ENCODE data around the gene RGMA. TPM values are rescaled to one million over a fixed set of nuclear protein-coding genes. Genes with fewer than 3 reads are reported as not detected.

The RGMA gene
- total and polyA plus RNA-seq, 2 donors (not counting 1 experiment from before 2014, with no cell fraction given) = 0.27 to 1.5 TPM

DNA sequence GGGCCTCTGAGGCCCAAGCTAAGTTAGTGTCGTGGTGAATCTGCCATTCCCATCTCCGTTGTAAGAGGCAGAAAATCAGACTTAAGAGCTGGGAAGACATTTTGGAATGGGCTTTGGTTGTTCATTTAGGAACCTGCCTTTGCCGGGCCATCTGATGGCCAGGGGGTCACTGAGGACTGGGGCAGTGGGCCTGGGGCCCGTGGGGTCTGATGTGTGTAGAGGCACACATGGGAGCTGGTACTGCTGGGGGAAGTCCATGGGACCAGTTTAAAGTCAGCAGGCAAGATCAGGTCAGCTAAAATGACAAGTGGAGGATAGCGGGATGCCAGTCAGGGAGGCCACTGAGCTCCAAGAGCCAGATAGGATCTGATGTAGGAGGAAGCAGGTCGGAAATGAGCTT lies 38.3 kb upstream of the RGMA start:
- no peak overlapping the region for H3K9ac ChIP-seq (ENCODE audit: insufficient read depth, low read length)
- H3K36me3 ChIP-seq (ENCODE audit: control insufficient read depth, insufficient read depth, low read length) = no peaks in the 10 kb centered on the region
- H4K20me1 ChIP-seq (ENCODE audit: control insufficient read depth, extremely low read depth, insufficient read depth, low read length) = no peaks in the 10 kb centered on the region
- H3K9me3 ChIP-seq (ENCODE audit: control insufficient read depth, insufficient read depth, low read depth, low read length) = no peaks in the 10 kb centered on the region
- H3K27ac ChIP-seq (ENCODE audit: insufficient read depth, low read length) = no peak overlapping the region
- TF ChIP-seq EZH2 (IDR thresholded peaks at IDR 0.05; ENCODE audit: low read length, missing control alignments) = no peak
- TF ChIP-seq, protein P1, sequence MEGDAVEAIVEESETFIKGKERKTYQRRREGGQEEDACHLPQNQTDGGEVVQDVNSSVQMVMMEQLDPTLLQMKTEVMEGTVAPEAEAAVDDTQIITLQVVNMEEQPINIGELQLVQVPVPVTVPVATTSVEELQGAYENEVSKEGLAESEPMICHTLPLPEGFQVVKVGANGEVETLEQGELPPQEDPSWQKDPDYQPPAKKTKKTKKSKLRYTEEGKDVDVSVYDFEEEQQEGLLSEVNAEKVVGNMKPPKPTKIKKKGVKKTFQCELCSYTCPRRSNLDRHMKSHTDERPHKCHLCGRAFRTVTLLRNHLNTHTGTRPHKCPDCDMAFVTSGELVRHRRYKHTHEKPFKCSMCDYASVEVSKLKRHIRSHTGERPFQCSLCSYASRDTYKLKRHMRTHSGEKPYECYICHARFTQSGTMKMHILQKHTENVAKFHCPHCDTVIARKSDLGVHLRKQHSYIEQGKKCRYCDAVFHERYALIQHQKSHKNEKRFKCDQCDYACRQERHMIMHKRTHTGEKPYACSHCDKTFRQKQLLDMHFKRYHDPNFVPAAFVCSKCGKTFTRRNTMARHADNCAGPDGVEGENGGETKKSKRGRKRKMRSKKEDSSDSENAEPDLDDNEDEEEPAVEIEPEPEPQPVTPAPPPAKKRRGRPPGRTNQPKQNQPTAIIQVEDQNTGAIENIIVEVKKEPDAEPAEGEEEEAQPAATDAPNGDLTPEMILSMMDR (conservative IDR thresholded peaks at IDR 0.05 in 1 of 2, IDR thresholded peaks at IDR 0.05 in 1 of 2; ENCODE audit: low read depth in 1 of 2, low read length in 2 of 2) = no peak
- H3K4me1 ChIP-seq (ENCODE audit: control insufficient read depth, extremely low read depth, insufficient read depth, low read length) = no peaks in the 10 kb centered on the region
- H3K79me2 ChIP-seq (ENCODE audit: control insufficient read depth, insufficient read depth, low read length) = no peaks in the 10 kb centered on the region
- H3K4me3 ChIP-seq (replicated peaks in 1 of 4; ENCODE audit: control extremely low read depth in 1 of 4, insufficient read depth in 1 of 4, low read depth in 3 of 4, low read length in 4 of 4) = no peak overlapping the region
- DNase-seq (ENCODE audit: low read depth in 2 of 2) = no peak
- H3K27me3 ChIP-seq (ENCODE audit: control insufficient read depth, insufficient read depth, low read length) = no peaks in the 10 kb centered on the region
- H3K4me2 ChIP-seq (ENCODE audit: extremely low read depth, insufficient read depth, low read length) = no peak overlapping the region
- H2AFZ ChIP-seq (ENCODE audit: low read length) = no peak overlapping the region

- Histone ChIP-seq H3K4me3 (replicated peaks in 1 of 4; ENCODE audit: control extremely low read depth in 1 of 4, insufficient read depth in 1 of 4, low read depth in 3 of 4, low read length in 4 of 4) (no peak overlapping the region), H3K9ac (ENCODE audit: insufficient read depth, low read length) (no peak overlapping the region), H3K4me1 (ENCODE audit: control insufficient read depth, extremely low read depth, insufficient read depth, low read length) (no peaks in the 10 kb centered on the region), H3K27me3 (ENCODE audit: control insufficient read depth, insufficient read depth, low read length) (no peaks in the 10 kb centered on the region), H3K36me3 (ENCODE audit: control insufficient read depth, insufficient read depth, low read length) (no peaks in the 10 kb centered on the region), H3K79me2 (ENCODE audit: control insufficient read depth, insufficient read depth, low read length) (no peaks in the 10 kb centered on the region), H3K4me2 (ENCODE audit: extremely low read depth, insufficient read depth, low read length) (no peak overlapping the region), H3K9me3 (ENCODE audit: control insufficient read depth, insufficient read depth, low read depth, low read length) (no peaks in the 10 kb centered on the region), H4K20me1 (ENCODE audit: control insufficient read depth, extremely low read depth, insufficient read depth, low read length) (no peaks in the 10 kb centered on the region), H3K27ac (ENCODE audit: insufficient read depth, low read length) (no peak overlapping the region), H2AFZ (ENCODE audit: low read length) (no peak overlapping the region)
- TF ChIP-seq EZH2 (IDR thresholded peaks at IDR 0.05; ENCODE audit: low read length, missing control alignments) = no peak
- DNase-seq (ENCODE audit: low read depth in 2 of 2) = no peak
Measured at GRCh38 chr15:93126599-93126998, 37.6 kb upstream of the RGMA start.

DNA sequence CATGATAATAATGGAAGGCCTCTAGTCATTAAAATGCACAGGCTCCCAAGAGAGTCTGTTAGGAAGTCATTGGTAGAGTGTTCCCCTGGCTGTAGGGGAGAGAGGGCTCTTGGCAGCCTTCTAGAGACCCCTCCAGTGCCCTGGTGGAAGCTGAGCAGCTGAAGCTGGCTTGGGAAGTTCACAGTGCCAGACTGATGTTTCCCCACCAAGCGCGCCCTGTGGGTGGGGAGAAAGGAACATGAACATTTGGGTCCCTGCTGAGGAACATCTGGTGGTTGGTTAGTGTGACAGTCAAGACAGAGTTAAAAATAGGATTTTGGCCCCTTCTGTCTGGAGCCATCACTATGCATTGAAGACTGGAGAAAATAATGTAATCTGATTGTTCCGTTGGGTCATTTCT lies 37.1 kb upstream of the RGMA start:
- H3K27me3 ChIP-seq (ENCODE audit: control insufficient read depth, insufficient read depth, low read length) = no peaks in the 10 kb centered on the region
- no peak for DNase-seq (ENCODE audit: low read depth in 2 of 2)
- H3K9ac ChIP-seq (ENCODE audit: insufficient read depth, low read length) = no peak overlapping the region
- H3K9me3 ChIP-seq (ENCODE audit: control insufficient read depth, insufficient read depth, low read depth, low read length) = no peaks in the 10 kb centered on the region
- H3K27ac ChIP-seq (ENCODE audit: insufficient read depth, low read length) = no peak overlapping the region
- no peak overlapping the region for H3K4me2 ChIP-seq (ENCODE audit: extremely low read depth, insufficient read depth, low read length)
- no peak overlapping the region for H2AFZ ChIP-seq (ENCODE audit: low read length)
- H3K79me2 ChIP-seq (ENCODE audit: control insufficient read depth, insufficient read depth, low read length) = no peaks in the 10 kb centered on the region
- H4K20me1 ChIP-seq (ENCODE audit: control insufficient read depth, extremely low read depth, insufficient read depth, low read length) = no peaks in the 10 kb centered on the region
- no peaks in the 10 kb centered on the region for H3K4me1 ChIP-seq (ENCODE audit: control insufficient read depth, extremely low read depth, insufficient read depth, low read length)
- no peak overlapping the region for H3K4me3 ChIP-seq (replicated peaks in 1 of 4; ENCODE audit: control extremely low read depth in 1 of 4, insufficient read depth in 1 of 4, low read depth in 3 of 4, low read length in 4 of 4)
- no peak for TF ChIP-seq EZH2 (IDR thresholded peaks at IDR 0.05; ENCODE audit: low read length, missing control alignments)
- TF ChIP-seq, protein P1 (conservative IDR thresholded peaks at IDR 0.05 in 1 of 2, IDR thresholded peaks at IDR 0.05 in 1 of 2; ENCODE audit: low read depth in 1 of 2, low read length in 2 of 2) = no peak
- H3K36me3 ChIP-seq (ENCODE audit: control insufficient read depth, insufficient read depth, low read length) = no peaks in the 10 kb centered on the region
